WTC11 (cell line): ENCODE data around the gene CDSN. TPM values are rescaled to one million over a fixed set of nuclear protein-coding genes. Genes with fewer than 3 reads are reported as not detected.

Experiments
- ATAC-seq: fragments of 200-7000 bp; cut with Tn5 transposase; 2 replicates; pipeline ENCODE4 v1.10.0; 2021; ENCODE audit warnings: mild to moderate bottlenecking, moderate library complexity
- CTCF ChIA-PET: fragments of 300-600 bp; sonication (Branson Sonifier 250); formaldehyde crosslinking; loops from one replicate; lab custom pipeline; 2021; ENCODE audit warnings: antibody characterized with exemption; lab: Charles Lee
- POLR2A ChIA-PET: fragments of 350-600 bp; sonication (Branson Sonifier 250); formaldehyde crosslinking; loops from one replicate; lab custom pipeline; 2021; ENCODE audit warnings: antibody characterized with exemption; lab: Charles Lee
- DNase-seq: peaks from one replicate; pipeline ENCODE4 v3.0.0; 2021; ENCODE audit warnings: low spot score
- H3K27ac Mint-ChIP-seq: 2 replicates; pipeline ENCODE4 v1.8.0; 2021; ENCODE audit warnings: mixed read lengths
- H3K27me3 Mint-ChIP-seq: 2 replicates; pipeline ENCODE4 v1.8.0; 2021; ENCODE audit warnings: low read depth, mild to moderate bottlenecking, moderate library complexity, mixed read lengths
- H3K36me3 Mint-ChIP-seq: 2 replicates; pipeline ENCODE4 v1.8.0; 2021; ENCODE audit warnings: mixed read lengths
- H3K4me1 Mint-ChIP-seq: 2 replicates; pipeline ENCODE4 v1.8.0; 2022; ENCODE audit warnings: mixed read lengths
- H3K4me3 Mint-ChIP-seq: 2 replicates; pipeline ENCODE4 v1.8.0; 2021; ENCODE audit warnings: mild to moderate bottlenecking, moderate library complexity, mixed read lengths
- H3K9me3 Mint-ChIP-seq: 2 replicates; pipeline ENCODE4 v1.8.0; 2021; ENCODE audit warnings: mixed read lengths
- CREB1 ChIP-seq: sonication (generic); formaldehyde crosslinking; IDR thresholded peaks from 2 replicates; pipeline ENCODE4 v1.8.0; 2023; ENCODE audit warnings: mild to moderate bottlenecking, missing genetic modification reagents
- ESRRA ChIP-seq: sonication (generic); formaldehyde crosslinking; IDR thresholded peaks from 2 replicates; pipeline ENCODE4 v1.8.1; 2022; ENCODE audit warnings: mild to moderate bottlenecking, missing genetic modification reagents, borderline replicate concordance
- ETV6 ChIP-seq: sonication (generic); formaldehyde crosslinking; IDR thresholded peaks from 2 replicates; pipeline ENCODE4 v1.8.1; 2022; ENCODE audit warnings: mild to moderate bottlenecking, missing genetic modification reagents
- FOXK1 ChIP-seq: sonication (generic); formaldehyde crosslinking; IDR thresholded peaks from 2 replicates; pipeline ENCODE4 v1.8.0; 2022; ENCODE audit warnings: mild to moderate bottlenecking, moderate library complexity, missing genetic modification reagents
- FOXP1 ChIP-seq: sonication (generic); formaldehyde crosslinking; IDR thresholded peaks from 2 replicates; pipeline ENCODE4 v1.8.0; 2022; ENCODE audit warnings: missing genetic modification reagents, mild to moderate bottlenecking, moderate library complexity, borderline replicate concordance
- GABPB1 ChIP-seq: sonication (generic); formaldehyde crosslinking; IDR thresholded peaks from 2 replicates; pipeline ENCODE4 v1.8.1; 2023; ENCODE audit warnings: mild to moderate bottlenecking, missing genetic modification reagents
- GRHL2 ChIP-seq: fragments of 250-450 bp; sonication (Bioruptor Pico); IDR thresholded peaks from 2 replicates; pipeline ENCODE4 v1.8.0; 2022; ENCODE audit warnings: mild to moderate bottlenecking, moderate library complexity; ENCODE audit not compliant: insufficient replicate concordance, severe bottlenecking
- JUN ChIP-seq: sonication (generic); formaldehyde crosslinking; IDR thresholded peaks from 2 replicates; pipeline ENCODE4 v1.8.0; 2023; ENCODE audit warnings: mild to moderate bottlenecking, missing genetic modification reagents
- NFYB ChIP-seq: sonication (generic); formaldehyde crosslinking; conservative IDR thresholded peaks from 2 replicates; pipeline ENCODE4 v1.8.0; 2022; ENCODE audit warnings: low read depth, missing genetic modification reagents
- NR1H2 ChIP-seq: sonication (generic); formaldehyde crosslinking; IDR thresholded peaks from 2 replicates; pipeline ENCODE4 v1.9.0; 2021; ENCODE audit warnings: mild to moderate bottlenecking, moderate library complexity, missing genetic modification reagents
- SMAD3 ChIP-seq: sonication (generic); formaldehyde crosslinking; IDR thresholded peaks from 2 replicates; pipeline ENCODE4 v1.8.0; 2022; ENCODE audit warnings: missing genetic modification reagents, mild to moderate bottlenecking, borderline replicate concordance
- SMAD4 ChIP-seq: sonication (generic); formaldehyde crosslinking; IDR thresholded peaks from 2 replicates; pipeline ENCODE4 v1.8.0; 2022; ENCODE audit warnings: mild to moderate bottlenecking, missing genetic modification reagents
- TEAD4 ChIP-seq: sonication (generic); formaldehyde crosslinking; IDR thresholded peaks from 2 replicates; pipeline ENCODE4 v1.8.0; 2022; ENCODE audit warnings: mild to moderate bottlenecking, missing genetic modification reagents
- ZNF121 ChIP-seq: sonication (generic); formaldehyde crosslinking; IDR thresholded peaks from 2 replicates; pipeline ENCODE4 v1.8.0; 2023; ENCODE audit warnings: missing genetic modification reagents
- ZNF416 ChIP-seq: fragments of 250-450 bp; sonication (Bioruptor Pico); IDR thresholded peaks from 2 replicates; pipeline ENCODE4 v1.9.0; 2021; ENCODE audit warnings: mild to moderate bottlenecking, inconsistent platforms
- total RNA-seq: library from RNA; stranded (reverse); gene quantifications from 3 replicates; pipeline ENCODE4 v1.2.3, GENCODE V29; 2021
- TF ChIP-seq, protein P1 (sequence below): sonication (generic); formaldehyde crosslinking; IDR thresholded peaks from 2 replicates; pipeline ENCODE4 v1.8.0; 2022; ENCODE audit warnings: missing genetic modification reagents
- TF ChIP-seq, protein P2 (sequence below): sonication (generic); formaldehyde crosslinking; IDR thresholded peaks from 2 replicates; pipeline ENCODE4 v1.8.0; 2022; ENCODE audit warnings: mild to moderate bottlenecking, missing genetic modification reagents
- TF ChIP-seq, protein P3 (sequence below): sonication (generic); formaldehyde crosslinking; IDR thresholded peaks from 2 replicates; pipeline ENCODE4 v1.8.0; 2022; ENCODE audit warnings: mild to moderate bottlenecking, missing genetic modification reagents
- TF ChIP-seq, protein P4 (sequence below): sonication (generic); formaldehyde crosslinking; IDR thresholded peaks from 2 replicates; pipeline ENCODE4 v1.8.0; 2023; ENCODE audit warnings: mild to moderate bottlenecking, missing genetic modification reagents
- TF ChIP-seq, protein P5 (sequence below): fragments of 250-450 bp; sonication (Bioruptor Pico); conservative IDR thresholded peaks from 2 replicates; pipeline ENCODE4 v1.9.0; 2021; ENCODE audit warnings: mild to moderate bottlenecking
- TF ChIP-seq, protein P6 (sequence below): sonication (generic); formaldehyde crosslinking; IDR thresholded peaks from 2 replicates; pipeline ENCODE4 v1.8.1; 2022; ENCODE audit warnings: mild to moderate bottlenecking, missing genetic modification reagents, moderate library complexity, borderline replicate concordance

The CDSN gene
- total RNA-seq, 1 experiment from 2014 or later, result not detected

DNA sequence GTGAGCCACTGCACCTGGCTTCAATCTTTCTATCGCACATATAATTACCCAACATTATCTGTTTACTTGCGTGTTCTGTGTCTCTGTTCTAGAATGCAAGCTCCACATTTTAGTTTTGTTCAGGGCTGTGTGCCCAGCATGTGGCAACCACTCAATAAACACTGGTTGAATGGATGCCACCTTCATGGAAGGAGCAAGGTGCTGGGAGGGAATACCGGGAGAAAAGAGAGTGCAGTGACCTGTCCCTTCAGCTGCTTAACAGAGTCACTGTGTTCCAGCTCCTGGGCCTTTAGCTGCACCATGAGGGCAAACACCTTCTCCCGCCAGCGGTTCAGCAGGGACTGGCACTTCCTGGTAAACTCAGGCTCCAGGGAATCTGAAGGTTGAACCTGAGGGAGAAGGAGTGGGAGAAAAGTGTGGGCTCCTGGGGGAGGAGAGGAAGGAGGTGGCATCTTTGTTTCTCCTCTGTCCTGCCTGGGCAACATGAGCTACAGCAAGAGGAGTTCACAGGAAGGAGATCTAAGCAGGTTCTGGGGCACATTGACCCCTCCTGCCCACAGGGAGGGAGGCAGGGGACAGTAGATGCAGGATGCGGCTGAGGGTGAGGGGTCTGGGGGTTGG lies 29.7 kb upstream of the CDSN start (continued):
- TF ChIP-seq, protein P1, sequence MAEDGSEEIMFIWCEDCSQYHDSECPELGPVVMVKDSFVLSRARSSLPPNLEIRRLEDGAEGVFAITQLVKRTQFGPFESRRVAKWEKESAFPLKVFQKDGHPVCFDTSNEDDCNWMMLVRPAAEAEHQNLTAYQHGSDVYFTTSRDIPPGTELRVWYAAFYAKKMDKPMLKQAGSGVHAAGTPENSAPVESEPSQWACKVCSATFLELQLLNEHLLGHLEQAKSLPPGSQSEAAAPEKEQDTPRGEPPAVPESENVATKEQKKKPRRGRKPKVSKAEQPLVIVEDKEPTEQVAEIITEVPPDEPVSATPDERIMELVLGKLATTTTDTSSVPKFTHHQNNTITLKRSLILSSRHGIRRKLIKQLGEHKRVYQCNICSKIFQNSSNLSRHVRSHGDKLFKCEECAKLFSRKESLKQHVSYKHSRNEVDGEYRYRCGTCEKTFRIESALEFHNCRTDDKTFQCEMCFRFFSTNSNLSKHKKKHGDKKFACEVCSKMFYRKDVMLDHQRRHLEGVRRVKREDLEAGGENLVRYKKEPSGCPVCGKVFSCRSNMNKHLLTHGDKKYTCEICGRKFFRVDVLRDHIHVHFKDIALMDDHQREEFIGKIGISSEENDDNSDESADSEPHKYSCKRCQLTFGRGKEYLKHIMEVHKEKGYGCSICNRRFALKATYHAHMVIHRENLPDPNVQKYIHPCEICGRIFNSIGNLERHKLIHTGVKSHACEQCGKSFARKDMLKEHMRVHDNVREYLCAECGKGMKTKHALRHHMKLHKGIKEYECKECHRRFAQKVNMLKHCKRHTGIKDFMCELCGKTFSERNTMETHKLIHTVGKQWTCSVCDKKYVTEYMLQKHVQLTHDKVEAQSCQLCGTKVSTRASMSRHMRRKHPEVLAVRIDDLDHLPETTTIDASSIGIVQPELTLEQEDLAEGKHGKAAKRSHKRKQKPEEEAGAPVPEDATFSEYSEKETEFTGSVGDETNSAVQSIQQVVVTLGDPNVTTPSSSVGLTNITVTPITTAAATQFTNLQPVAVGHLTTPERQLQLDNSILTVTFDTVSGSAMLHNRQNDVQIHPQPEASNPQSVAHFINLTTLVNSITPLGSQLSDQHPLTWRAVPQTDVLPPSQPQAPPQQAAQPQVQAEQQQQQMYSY, result no peak
- TF ChIP-seq JUN (no peak), SMAD4 (CRISPR knock-in tag) (no peak)
- TF ChIP-seq, protein P2, sequence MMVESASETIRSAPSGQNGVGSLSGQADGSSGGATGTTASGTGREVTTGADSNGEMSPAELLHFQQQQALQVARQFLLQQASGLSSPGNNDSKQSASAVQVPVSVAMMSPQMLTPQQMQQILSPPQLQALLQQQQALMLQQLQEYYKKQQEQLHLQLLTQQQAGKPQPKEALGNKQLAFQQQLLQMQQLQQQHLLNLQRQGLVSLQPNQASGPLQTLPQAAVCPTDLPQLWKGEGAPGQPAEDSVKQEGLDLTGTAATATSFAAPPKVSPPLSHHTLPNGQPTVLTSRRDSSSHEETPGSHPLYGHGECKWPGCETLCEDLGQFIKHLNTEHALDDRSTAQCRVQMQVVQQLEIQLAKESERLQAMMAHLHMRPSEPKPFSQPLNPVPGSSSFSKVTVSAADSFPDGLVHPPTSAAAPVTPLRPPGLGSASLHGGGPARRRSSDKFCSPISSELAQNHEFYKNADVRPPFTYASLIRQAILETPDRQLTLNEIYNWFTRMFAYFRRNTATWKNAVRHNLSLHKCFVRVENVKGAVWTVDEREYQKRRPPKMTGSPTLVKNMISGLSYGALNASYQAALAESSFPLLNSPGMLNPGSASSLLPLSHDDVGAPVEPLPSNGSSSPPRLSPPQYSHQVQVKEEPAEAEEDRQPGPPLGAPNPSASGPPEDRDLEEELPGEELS (CRISPR knock-in tag), result no peak
- TF ChIP-seq, all 79 proteins: peak for 0

DNA sequence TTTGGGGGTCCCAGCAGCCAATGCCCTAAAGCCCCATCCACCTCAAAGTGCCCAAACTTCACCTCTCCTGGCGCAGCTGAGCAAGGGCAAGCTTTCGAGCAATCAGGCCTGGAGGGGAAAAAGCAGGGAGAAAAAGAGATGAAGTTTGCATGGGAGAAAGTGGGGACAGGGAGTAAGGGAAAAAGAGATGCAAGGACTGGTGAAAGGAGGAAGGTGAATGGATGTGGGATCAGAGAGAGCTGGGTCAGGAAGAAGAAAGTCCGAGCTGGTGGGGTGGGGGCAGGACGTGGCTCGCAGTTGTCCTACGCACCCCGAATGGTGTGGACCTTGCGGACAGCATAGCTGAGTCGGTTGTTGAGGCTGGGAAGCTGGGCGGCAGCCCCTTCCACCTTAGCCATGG lies 25.1 kb upstream of the CDSN start:
- Mint-ChIP-seq H3K4me1 (peaks cover 20% of the 10 kb centered on the region), H3K36me3 (peaks cover 53% of the 10 kb centered on the region), H3K27ac (no peak overlapping the region; the same call in 1 of the 2 replicates), H3K9me3 (no peaks in the 10 kb centered on the region), H3K27me3 (no peaks in the 10 kb centered on the region), H3K4me3 (no peak overlapping the region)
- ATAC-seq (no peak), DNase-seq (no peak)
- POLR2A ChIA-PET, result interaction anchor here (0.9 kb wide), 1 partner anchor 27 kb away, joined by 4 read pairs; no protein-coding TSS in a partner anchor
- CTCF ChIA-PET, result interaction anchor here (0.6 to 1.6 kb wide), 2 partner anchors 8 to 531 kb away, joined by 3 to 6 read pairs; no protein-coding TSS in a partner anchor
- TF ChIP-seq FOXP1 (CRISPR knock-in tag) (no peak), GRHL2 (no peak), SMAD3 (CRISPR knock-in tag) (no peak), NR1H2 (CRISPR knock-in tag) (no peak), ESRRA (CRISPR knock-in tag) (no peak), GABPB1 (CRISPR knock-in tag) (no peak), ZNF416 (CRISPR knock-in tag) (no peak), ETV6 (CRISPR knock-in tag) (no peak), FOXK1 (no peak), TEAD4 (CRISPR knock-in tag) (no peak), NFYB (CRISPR knock-in tag) (no peak), CREB1 (CRISPR knock-in tag) (no peak), ZNF121 (CRISPR knock-in tag) (no peak)
- TF ChIP-seq, protein P3, sequence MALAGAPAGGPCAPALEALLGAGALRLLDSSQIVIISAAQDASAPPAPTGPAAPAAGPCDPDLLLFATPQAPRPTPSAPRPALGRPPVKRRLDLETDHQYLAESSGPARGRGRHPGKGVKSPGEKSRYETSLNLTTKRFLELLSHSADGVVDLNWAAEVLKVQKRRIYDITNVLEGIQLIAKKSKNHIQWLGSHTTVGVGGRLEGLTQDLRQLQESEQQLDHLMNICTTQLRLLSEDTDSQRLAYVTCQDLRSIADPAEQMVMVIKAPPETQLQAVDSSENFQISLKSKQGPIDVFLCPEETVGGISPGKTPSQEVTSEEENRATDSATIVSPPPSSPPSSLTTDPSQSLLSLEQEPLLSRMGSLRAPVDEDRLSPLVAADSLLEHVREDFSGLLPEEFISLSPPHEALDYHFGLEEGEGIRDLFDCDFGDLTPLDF, result no peak
- TF ChIP-seq, protein P4, sequence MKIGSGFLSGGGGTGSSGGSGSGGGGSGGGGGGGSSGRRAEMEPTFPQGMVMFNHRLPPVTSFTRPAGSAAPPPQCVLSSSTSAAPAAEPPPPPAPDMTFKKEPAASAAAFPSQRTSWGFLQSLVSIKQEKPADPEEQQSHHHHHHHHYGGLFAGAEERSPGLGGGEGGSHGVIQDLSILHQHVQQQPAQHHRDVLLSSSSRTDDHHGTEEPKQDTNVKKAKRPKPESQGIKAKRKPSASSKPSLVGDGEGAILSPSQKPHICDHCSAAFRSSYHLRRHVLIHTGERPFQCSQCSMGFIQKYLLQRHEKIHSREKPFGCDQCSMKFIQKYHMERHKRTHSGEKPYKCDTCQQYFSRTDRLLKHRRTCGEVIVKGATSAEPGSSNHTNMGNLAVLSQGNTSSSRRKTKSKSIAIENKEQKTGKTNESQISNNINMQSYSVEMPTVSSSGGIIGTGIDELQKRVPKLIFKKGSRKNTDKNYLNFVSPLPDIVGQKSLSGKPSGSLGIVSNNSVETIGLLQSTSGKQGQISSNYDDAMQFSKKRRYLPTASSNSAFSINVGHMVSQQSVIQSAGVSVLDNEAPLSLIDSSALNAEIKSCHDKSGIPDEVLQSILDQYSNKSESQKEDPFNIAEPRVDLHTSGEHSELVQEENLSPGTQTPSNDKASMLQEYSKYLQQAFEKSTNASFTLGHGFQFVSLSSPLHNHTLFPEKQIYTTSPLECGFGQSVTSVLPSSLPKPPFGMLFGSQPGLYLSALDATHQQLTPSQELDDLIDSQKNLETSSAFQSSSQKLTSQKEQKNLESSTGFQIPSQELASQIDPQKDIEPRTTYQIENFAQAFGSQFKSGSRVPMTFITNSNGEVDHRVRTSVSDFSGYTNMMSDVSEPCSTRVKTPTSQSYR (CRISPR knock-in tag), result no peak
- TF ChIP-seq, protein P5, sequence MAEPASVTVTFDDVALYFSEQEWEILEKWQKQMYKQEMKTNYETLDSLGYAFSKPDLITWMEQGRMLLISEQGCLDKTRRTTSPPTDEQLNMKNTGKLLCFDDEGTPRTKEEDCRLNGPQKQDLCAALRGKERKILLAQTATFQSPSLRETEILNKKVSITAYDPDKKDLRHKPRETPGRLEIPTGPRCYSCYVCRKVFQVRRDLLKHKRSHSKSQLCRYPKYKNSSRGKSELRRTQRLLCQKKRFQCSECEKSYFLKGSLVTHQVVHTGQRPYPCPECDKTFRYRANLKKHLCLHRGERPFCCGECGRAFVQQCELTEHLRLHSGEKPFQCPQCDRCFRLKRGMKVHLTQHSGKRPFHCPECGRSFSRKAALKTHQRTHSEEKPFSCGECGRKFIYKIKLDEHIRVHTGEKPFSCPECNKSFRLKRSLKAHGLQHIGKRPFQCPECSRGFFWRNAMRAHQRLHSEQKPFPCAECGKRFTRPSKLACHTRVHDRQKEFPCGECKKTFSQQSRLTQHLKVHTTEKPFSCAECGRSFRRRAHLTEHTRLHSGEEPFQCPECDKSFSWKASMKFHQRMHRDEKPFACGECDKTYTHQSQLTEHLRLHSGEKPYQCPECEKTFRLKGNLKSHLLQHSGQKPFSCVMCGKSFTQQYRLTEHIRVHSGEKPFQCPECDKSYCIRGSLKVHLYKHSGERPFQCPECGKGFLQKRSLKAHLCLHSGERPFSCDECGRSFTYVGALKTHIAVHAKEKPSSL (CRISPR knock-in tag), result no peak
- TF ChIP-seq, protein P6, sequence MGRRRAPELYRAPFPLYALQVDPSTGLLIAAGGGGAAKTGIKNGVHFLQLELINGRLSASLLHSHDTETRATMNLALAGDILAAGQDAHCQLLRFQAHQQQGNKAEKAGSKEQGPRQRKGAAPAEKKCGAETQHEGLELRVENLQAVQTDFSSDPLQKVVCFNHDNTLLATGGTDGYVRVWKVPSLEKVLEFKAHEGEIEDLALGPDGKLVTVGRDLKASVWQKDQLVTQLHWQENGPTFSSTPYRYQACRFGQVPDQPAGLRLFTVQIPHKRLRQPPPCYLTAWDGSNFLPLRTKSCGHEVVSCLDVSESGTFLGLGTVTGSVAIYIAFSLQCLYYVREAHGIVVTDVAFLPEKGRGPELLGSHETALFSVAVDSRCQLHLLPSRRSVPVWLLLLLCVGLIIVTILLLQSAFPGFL (CRISPR knock-in tag), result no peak
